Osteoblast (primary cell): ENCODE data around the gene MAML2. TPM values are rescaled to one million over a fixed set of nuclear protein-coding genes. Genes with fewer than 3 reads are reported as not detected.

Source experiments
- DNase-seq: peaks from one replicate; pipeline ENCODE4 v3.0.0; 2011; ENCODE audit warnings: low spot score, mixed read lengths; ENCODE audit not compliant: insufficient read length; ENCODE audit errors: missing footprints
- H2AFZ ChIP-seq: 2 replicates; pipeline ENCODE4 v1.6.0; 2011; ENCODE audit warnings: mild to moderate bottlenecking, low read length
- H3K27ac ChIP-seq: 2 replicates; pipeline ENCODE4 v1.5.1; 2011; ENCODE audit warnings: mild to moderate bottlenecking, low read depth, low read length, moderate library complexity
- H3K27me3 ChIP-seq: 2 replicates; pipeline ENCODE4 v1.6.0; 2012; ENCODE audit warnings: mild to moderate bottlenecking, control low read depth, inconsistent platforms, low read length, moderate library complexity; ENCODE audit not compliant: insufficient read depth
- H3K36me3 ChIP-seq: 2 replicates; pipeline ENCODE4 v1.5.1; 2011; ENCODE audit warnings: mild to moderate bottlenecking, low read length, control low read depth, moderate library complexity; ENCODE audit not compliant: insufficient read depth
- H3K4me1 ChIP-seq: 2 replicates; pipeline ENCODE4 v1.5.1; 2011; ENCODE audit warnings: mild to moderate bottlenecking, low read length, control low read depth, moderate library complexity; ENCODE audit not compliant: insufficient read depth
- H3K4me2 ChIP-seq: 2 replicates; pipeline ENCODE4 v1.6.0; 2011; ENCODE audit warnings: mild to moderate bottlenecking, low read length; ENCODE audit not compliant: insufficient read depth
- H3K4me3 ChIP-seq: fragments of 200-600 bp; sonication (generic); 3 replicates; pipeline ENCODE4 v1.5.1; 2012; ENCODE audit warnings: mild to moderate bottlenecking, low read length, inconsistent platforms; ENCODE audit not compliant: insufficient read depth
- H3K79me2 ChIP-seq: 2 replicates; pipeline ENCODE4 v1.6.0; 2012; ENCODE audit warnings: mild to moderate bottlenecking, low read length, control low read depth, inconsistent platforms; ENCODE audit not compliant: insufficient read depth
- H3K9me3 ChIP-seq: 2 replicates; pipeline ENCODE4 v1.5.1; 2011; ENCODE audit warnings: low read depth, low read length, control low read depth
- H4K20me1 ChIP-seq: 2 replicates; pipeline ENCODE4 v1.6.0; 2012; ENCODE audit warnings: mild to moderate bottlenecking, low read length, control low read depth; ENCODE audit not compliant: insufficient read depth
- CTCF ChIP-seq: IDR thresholded peaks from 2 replicates; pipeline ENCODE4 v1.5.1; 2011; ENCODE audit warnings: mild to moderate bottlenecking, low read depth, low read length, moderate library complexity; ENCODE audit errors: extremely low read depth
- total RNA-seq: library from RNA; depleted of rRNA; stranded (reverse); fragments of >200 nt; gene quantifications from 2 replicates; pipeline ENCODE4 v1.2.3, GENCODE V29; 2012

The MAML2 gene
- total RNA-seq, 1 donor: 17.4 TPM

GRCh38 chr11:96264364-96264763 lies 78.6 kb downstream of the MAML2 start:
- no peak overlapping the region for H3K4me3 ChIP-seq
- H3K79me2 ChIP-seq: peaks cover 82% of the 10 kb centered on the region
- H3K4me2 ChIP-seq: no peak overlapping the region
- DNase-seq: no peak
- no peak for TF ChIP-seq CTCF
- H3K36me3 ChIP-seq: no peaks in the 10 kb centered on the region
- peaks cover 52% of the 10 kb centered on the region for H3K4me1 ChIP-seq
- H3K9me3 ChIP-seq: no peaks in the 10 kb centered on the region
- peak overlapping the region; percentile 62 for H3K27ac ChIP-seq
- H2AFZ ChIP-seq: no peak overlapping the region
- H4K20me1 ChIP-seq: peaks cover under 1% of the 10 kb centered on the region
- no peaks in the 10 kb centered on the region for H3K27me3 ChIP-seq

GRCh38 chr11:96263238-96263763 lies 79.7 kb downstream of the MAML2 start:
- Histone ChIP-seq H3K27ac (peak overlapping the region; percentile 62), H3K79me2 (peaks cover 90% of the 10 kb centered on the region), H3K9me3 (no peaks in the 10 kb centered on the region), H2AFZ (no peak overlapping the region), H3K4me3 (no peak overlapping the region), H3K4me2 (peak overlapping the region; percentile 37), H3K4me1 (peaks cover 63% of the 10 kb centered on the region), H3K36me3 (no peaks in the 10 kb centered on the region), H3K27me3 (no peaks in the 10 kb centered on the region), H4K20me1 (peaks cover 5% of the 10 kb centered on the region)
- DNase-seq: no peak
- TF ChIP-seq CTCF: no peak

- no peak for TF ChIP-seq CTCF
- DNase-seq: no peak
These were observed 82.5 kb downstream of the MAML2 start for GRCh38 chr11:96260532-96260931.

GRCh38 chr11:96260067-96260511 lies 82.9 kb downstream of the MAML2 start:
- Histone ChIP-seq H3K4me2 (peak overlapping the region; percentile 1), H3K79me2 (peaks cover 90% of the 10 kb centered on the region), H3K36me3 (no peaks in the 10 kb centered on the region), H2AFZ (no peak overlapping the region), H4K20me1 (peaks cover 5% of the 10 kb centered on the region), H3K4me3 (no peak overlapping the region), H3K27ac (peak overlapping the region; percentile 35), H3K9me3 (no peaks in the 10 kb centered on the region), H3K27me3 (no peaks in the 10 kb centered on the region), H3K4me1 (peaks cover 66% of the 10 kb centered on the region)
- DNase-seq: no peak
- TF ChIP-seq CTCF: no peak

More at GRCh38 chr11:96260532-96260931, 82.5 kb downstream of the MAML2 start:
- no peaks in the 10 kb centered on the region for H3K9me3 ChIP-seq
- peaks cover 90% of the 10 kb centered on the region for H3K79me2 ChIP-seq
- no peaks in the 10 kb centered on the region for H3K27me3 ChIP-seq
- H3K4me2 ChIP-seq: peak overlapping the region; percentile 1
- no peaks in the 10 kb centered on the region for H3K36me3 ChIP-seq
- H2AFZ ChIP-seq: no peak overlapping the region
- peak overlapping the region; percentile 35 for H3K27ac ChIP-seq
- no peak overlapping the region for H3K4me3 ChIP-seq
- H4K20me1 ChIP-seq: peaks cover 5% of the 10 kb centered on the region
- H3K4me1 ChIP-seq: peaks cover 66% of the 10 kb centered on the region
